HCT116 (cell line): ENCODE data around the gene CDKN1C. TPM values are rescaled to one million over a fixed set of nuclear protein-coding genes. Genes with fewer than 3 reads are reported as not detected.

ENCODE experiments used
- ATAC-seq: fragments of 200-7000 bp; cut with Tn5 transposase; 2 replicates; pipeline ENCODE4 v1.9.1; 2020; ENCODE audit warnings: mild to moderate bottlenecking, moderate library complexity
- BruUV-seq: library from RNA; stranded (reverse); fragments of 400-500 nt; replicated peaks from 2 replicates; lab custom pipeline; 2021; lab: Mats Ljungman, UMichigan
- CTCF ChIA-PET: fragments of 300-600 bp; sonication (Branson Sonifier 250); formaldehyde crosslinking; loops from one replicate; lab custom pipeline; 2021; ENCODE audit warnings: antibody characterized with exemption; lab: Charles Lee
- POLR2A ChIA-PET: fragments of 300-600, 350-600 bp; sonication (Branson Sonifier 250); formaldehyde crosslinking; loops from one replicate; lab custom pipeline; 2021; ENCODE audit warnings: antibody characterized with exemption; lab: Charles Lee
- RAD21 ChIA-PET, 2 experiments: fragments of 300-600 bp; sonication (Branson Sonifier 250); formaldehyde crosslinking; loops; one replicate each; lab custom pipeline; 2023; ENCODE audit warnings: low total read pairs in 2 of 2; ENCODE audit not compliant: uncharacterized antibody in 2 of 2, unreplicated experiment in 2 of 2, low non-redundant PET in 1 of 2; lab: Charles Lee
- DNase-seq: peaks from one replicate; pipeline ENCODE4 v3.0.0-alpha.2; 2010; ENCODE audit warnings: low read depth, low spot score
- H2AFZ ChIP-seq: fragments of 200-600 bp; shearing (Covaris generic), sonication (generic); 2 replicates; pipeline ENCODE4 v1.6.1; 2017; ENCODE audit warnings: low read depth, mixed run types, mixed read lengths, antibody characterized with exemption, low read length; ENCODE audit not compliant: poor library complexity, severe bottlenecking
- H3K27ac ChIP-seq: 2 replicates; pipeline ENCODE4 v1.5.1; 2012; ENCODE audit warnings: low read depth, low read length
- H3K27me3 ChIP-seq: fragments of 200-600 bp; sonication (generic); 2 replicates; pipeline ENCODE4 v1.6.1; 2016; ENCODE audit warnings: mixed run types, low read length, mixed read lengths; ENCODE audit not compliant: insufficient read depth
- H3K36me3 ChIP-seq, 2 experiments: fragments of 200-500 bp in 1 of 2; fragments of 200-600 bp in 1 of 2; sonication (Bioruptor generic) in 1 of 2; sonication (generic) in 1 of 2; 2 replicates each; pipeline versions ENCODE4 v1.5.1 to v1.6.1; 2014 to 2016; ENCODE audit warnings: low read length in 2 of 2, inconsistent platforms in 1 of 2, mixed read lengths in 1 of 2, mixed run types in 1 of 2; ENCODE audit not compliant: insufficient read depth in 2 of 2, control insufficient read depth in 1 of 2
- H3K4me1 ChIP-seq, 2 experiments: fragments of 200-600 bp in 1 of 2; sonication (generic) in 1 of 2; 2 replicates each; pipeline versions ENCODE4 v1.5.1 to v1.6.1; 2012 to 2017; ENCODE audit warnings: low read length in 2 of 2, inconsistent platforms in 1 of 2, mild to moderate bottlenecking in 1 of 2, mixed read lengths in 1 of 2, mixed run types in 1 of 2, moderate library complexity in 1 of 2; ENCODE audit not compliant: insufficient read depth in 2 of 2, control insufficient read depth in 1 of 2
- H3K4me2 ChIP-seq: fragments of 200-600 bp; sonication (generic); 2 replicates; pipeline ENCODE4 v1.6.1; 2017; ENCODE audit warnings: mixed run types, low read length, mixed read lengths
- H3K4me3 ChIP-seq, 2 experiments: fragments of 200-600 bp in 1 of 2; sonication (generic) in 1 of 2; replicated peaks in 1 of 2; 2 replicates each; pipeline ENCODE4 v1.5.1; 2011 to 2016; ENCODE audit warnings: low read length in 2 of 2, control low read depth in 1 of 2, low read depth in 1 of 2, mild to moderate bottlenecking in 1 of 2, mixed read lengths in 1 of 2, mixed run types in 1 of 2
- H3K79me2 ChIP-seq: fragments of 200-600 bp; sonication (generic); 2 replicates; pipeline ENCODE4 v1.6.1; 2017; ENCODE audit warnings: mild to moderate bottlenecking, mixed run types, low read length, moderate library complexity, mixed read lengths; ENCODE audit not compliant: insufficient read depth
- H3K9ac ChIP-seq: fragments of 200-600 bp; sonication (generic); 2 replicates; pipeline ENCODE4 v1.6.1; 2016; ENCODE audit warnings: low read length, mixed read lengths
- H3K9me2 ChIP-seq: fragments of 200-600 bp; sonication (generic), shearing (Covaris generic); 2 replicates; pipeline ENCODE4 v1.6.1; 2017; ENCODE audit warnings: mixed run types, mild to moderate bottlenecking, moderate library complexity; ENCODE audit not compliant: insufficient read depth
- H3K9me3 ChIP-seq, 2 experiments: fragments of 200-500 bp in 1 of 2; fragments of 200-600 bp in 1 of 2; sonication (Bioruptor generic) in 1 of 2; sonication (generic) in 1 of 2; 2 replicates each; pipeline ENCODE4 v1.6.1; 2014 to 2017; ENCODE audit warnings: low read length in 2 of 2, mixed read lengths in 2 of 2, inconsistent platforms in 1 of 2, low read depth in 1 of 2, mild to moderate bottlenecking in 1 of 2, mixed run types in 1 of 2, moderate library complexity in 1 of 2; ENCODE audit not compliant: control insufficient read depth in 1 of 2, insufficient read depth in 1 of 2
- H4K20me1 ChIP-seq: fragments of 200-600 bp; sonication (generic), shearing (Covaris generic); 2 replicates; pipeline ENCODE4 v1.6.1; 2017; ENCODE audit warnings: mixed run types, mild to moderate bottlenecking, moderate library complexity; ENCODE audit not compliant: insufficient read depth
- EZH2 ChIP-seq: fragments of 200-600 bp; sonication (generic); IDR thresholded peaks from 2 replicates; pipeline ENCODE4 v1.6.1; 2017; ENCODE audit warnings: antibody characterized with exemption, mixed run types
- POLR2A ChIP-seq: IDR thresholded peaks from 2 replicates; pipeline ENCODE4 v1.7.0; 2011; ENCODE audit warnings: borderline replicate concordance; ENCODE audit not compliant: insufficient read depth, insufficient read length; ENCODE audit errors: extremely low read depth
- POLR2AphosphoS5 ChIP-seq: IDR thresholded peaks from 2 replicates; pipeline ENCODE4 v1.6.1; 2011; ENCODE audit warnings: mild to moderate bottlenecking, low read depth, low read length, moderate library complexity
- RAD21 ChIP-seq: IDR thresholded peaks from 2 replicates; pipeline ENCODE4 v1.6.1; 2012; ENCODE audit warnings: low read depth, mild to moderate bottlenecking
- REST ChIP-seq: IDR thresholded peaks from 2 replicates; pipeline ENCODE4 v1.6.1; 2012; ENCODE audit warnings: low read depth
- SP1 ChIP-seq: IDR thresholded peaks from 2 replicates; pipeline ENCODE4 v1.6.1; 2012; ENCODE audit warnings: low read depth
- TCF7L2 ChIP-seq: IDR thresholded peaks from 2 replicates; pipeline ENCODE4 v1.7.0; 2011; ENCODE audit warnings: borderline replicate concordance, inconsistent platforms; ENCODE audit not compliant: insufficient read depth, insufficient read length; ENCODE audit errors: extremely low read depth
- ZBTB33 ChIP-seq: IDR thresholded peaks from 2 replicates; pipeline ENCODE4 v1.6.1; 2011; ENCODE audit warnings: mild to moderate bottlenecking, low read length, moderate library complexity; ENCODE audit not compliant: insufficient replicate concordance; ENCODE audit errors: extremely low read depth
- ZNF274 ChIP-seq: fragments of 200-500 bp; sonication (Bioruptor generic); IDR thresholded peaks from 2 replicates; pipeline ENCODE4 v1.6.1; 2014; ENCODE audit warnings: mild to moderate bottlenecking, low read depth, low read length, inconsistent platforms
- intact Hi-C: fragments of 100-400 bp; cut with micrococcal nuclease; formaldehyde crosslinking; loops from 2 replicates; pipeline ENCODE4 v1.10.0; 2022
- total RNA-seq: library from RNA; stranded (reverse); gene quantifications from one replicate; pipeline ENCODE4 v1.2.1, GENCODE V29; 2021; ENCODE audit not compliant: unreplicated experiment

The CDKN1C gene
- total RNA-seq, 1 experiment from 2014 or later = 24.0 TPM

- no peaks in the 10 kb centered on the region for H3K27me3 ChIP-seq
- H3K36me3 ChIP-seq = no peaks in the 10 kb centered on the region
- DNase-seq (no peak), ATAC-seq (peak; percentile 48)
- H3K27ac ChIP-seq = peak overlapping the region; percentile 75
- no peaks in the 10 kb centered on the region for H3K9me2 ChIP-seq
- TSS peak; percentile 87 for BruUV-seq
- H3K9me3 ChIP-seq = no peaks in the 10 kb centered on the region
- ChIA-PET RAD21 (interaction anchor here (0.6 to 6.4 kb wide), 6 partner anchors 39 to 469 kb away, joined by 3 to 85 read pairs (median 8); partner anchors contain the start of gene PHLDA2 (in 1 of the 2)), POLR2A (interaction anchor here (0.7 to 5.0 kb wide), 6 partner anchors 21 to 357 kb away, joined by 3 to 50 read pairs (median 4); partner anchors contain the start of genes KCNQ1OT1 and PHLDA2), CTCF (interaction anchor here (0.6 to 13.7 kb wide), 12 partner anchors 12 to 471 kb away, joined by 3 to 337 read pairs (median 6); partner anchors contain the start of gene PHLDA2)
- intact Hi-C loops = no loop called here
- H3K79me2 ChIP-seq = no peaks in the 10 kb centered on the region
- H2AFZ ChIP-seq = no peak overlapping the region
- H3K9ac ChIP-seq = peak overlapping the region; percentile 72
- peak overlapping the region; percentile 39 to 72 for H3K4me3 ChIP-seq
- H3K4me2 ChIP-seq = peak overlapping the region; percentile 99
- H3K4me1 ChIP-seq = peaks cover 31 to 60% of the 10 kb centered on the region in 2 experiments
- TF ChIP-seq ZNF274 (no peak), RAD21 (no peak), SP1 (no peak), POLR2AphosphoS5 (peak; percentile 72), REST (no peak), EZH2 (no peak), POLR2A (peak; percentile 18), TCF7L2 (peak; percentile 17), ZBTB33 (no peak)
- H4K20me1 ChIP-seq = no peaks in the 10 kb centered on the region
These were observed 5.1 kb upstream of the CDKN1C start for GRCh38 chr11:2890466-2891294.
